H9 (cell line): Measurements from ENCODE around the gene INTS4. TPM values are rescaled to one million over a fixed set of nuclear protein-coding genes. Genes with fewer than 3 reads are reported as not detected.

ENCODE experiments used
- DNase-seq: peaks from one replicate; pipeline ENCODE4 v3.0.0-alpha.2; 2017
- H2AFZ ChIP-seq: one replicate; pipeline ENCODE4 v1.6.1; 2013; ENCODE audit warnings: mild to moderate bottlenecking, low read length, control low read depth, moderate library complexity
- H2AK5ac ChIP-seq: 2 replicates; pipeline ENCODE4 v1.6.1; 2013; ENCODE audit warnings: low read length, control low read depth, mixed read lengths; ENCODE audit not compliant: insufficient read length
- H2BK120ac ChIP-seq: one replicate; pipeline ENCODE4 v1.6.1; 2013; ENCODE audit warnings: low read depth, mild to moderate bottlenecking, low read length, control low read depth, inconsistent platforms; ENCODE audit not compliant: poor library complexity, severe bottlenecking
- H2BK12ac ChIP-seq: 2 replicates; pipeline ENCODE4 v1.6.1; 2013; ENCODE audit warnings: low read length, control low read depth, mixed read lengths, low read depth; ENCODE audit not compliant: insufficient read length
- H2BK15ac ChIP-seq: 2 replicates; pipeline ENCODE4 v1.6.1; 2013; ENCODE audit warnings: low read depth, low read length, control low read depth
- H2BK20ac ChIP-seq: one replicate; pipeline ENCODE4 v1.6.1; 2013; ENCODE audit warnings: low read depth, mild to moderate bottlenecking, low read length, control low read depth, inconsistent platforms; ENCODE audit not compliant: poor library complexity, severe bottlenecking
- H2BK5ac ChIP-seq: 2 replicates; pipeline ENCODE4 v1.6.1; 2013; ENCODE audit warnings: low read length, control low read depth, mixed read lengths; ENCODE audit not compliant: insufficient read length
- H3K14ac ChIP-seq: 2 replicates; pipeline ENCODE4 v1.6.1; 2013; ENCODE audit warnings: low read length, control low read depth; ENCODE audit not compliant: insufficient read depth
- H3K18ac ChIP-seq: 2 replicates; pipeline ENCODE4 v1.6.1; 2013; ENCODE audit warnings: low read depth, mild to moderate bottlenecking, mixed read lengths, low read length, control low read depth; ENCODE audit not compliant: insufficient read length
- H3K23ac ChIP-seq: 2 replicates; pipeline ENCODE4 v1.6.1; 2013; ENCODE audit warnings: low read length, control low read depth, mixed read lengths, low read depth; ENCODE audit not compliant: insufficient read length
- H3K23me2 ChIP-seq: 2 replicates; pipeline ENCODE4 v1.6.1; 2013; ENCODE audit warnings: low read depth, mild to moderate bottlenecking, mixed read lengths, low read length, control low read depth; ENCODE audit not compliant: insufficient read length, poor library complexity, severe bottlenecking
- H3K27ac ChIP-seq: 2 replicates; pipeline ENCODE4 v1.5.1; 2013; ENCODE audit warnings: low read length, control low read depth, mixed read lengths, low read depth; ENCODE audit not compliant: insufficient read length
- H3K27me3 ChIP-seq: 2 replicates; pipeline ENCODE4 v1.6.1; 2013; ENCODE audit warnings: low read length, control low read depth, inconsistent platforms; ENCODE audit not compliant: insufficient read depth
- H3K4ac ChIP-seq: 2 replicates; pipeline ENCODE4 v1.6.1; 2013; ENCODE audit warnings: low read depth, mild to moderate bottlenecking, control low read depth, inconsistent platforms, low read length, moderate library complexity
- H3K4me1 ChIP-seq: 2 replicates; pipeline ENCODE4 v1.6.1; 2013; ENCODE audit warnings: low read length, control low read depth, inconsistent platforms; ENCODE audit not compliant: insufficient read depth
- H3K4me2 ChIP-seq: 2 replicates; pipeline ENCODE4 v1.6.1; 2013; ENCODE audit warnings: low read length, control low read depth, mixed read lengths; ENCODE audit not compliant: insufficient read length, insufficient read depth
- H3K56ac ChIP-seq: 2 replicates; pipeline ENCODE4 v1.6.1; 2013; ENCODE audit warnings: low read depth, mild to moderate bottlenecking, mixed read lengths, low read length, control low read depth; ENCODE audit not compliant: insufficient read length
- H3K79me1 ChIP-seq: 2 replicates; pipeline ENCODE4 v1.6.1; 2013; ENCODE audit warnings: low read depth, mild to moderate bottlenecking, moderate library complexity, low read length, control low read depth, inconsistent platforms; ENCODE audit not compliant: insufficient read depth, poor library complexity, severe bottlenecking
- H3K79me2 ChIP-seq: 2 replicates; pipeline ENCODE4 v1.6.1; 2013; ENCODE audit warnings: low read length, control low read depth, inconsistent platforms; ENCODE audit not compliant: insufficient read depth
- H3K9ac ChIP-seq: 2 replicates; pipeline ENCODE4 v1.6.1; 2013; ENCODE audit warnings: low read length, control low read depth, mixed read lengths; ENCODE audit not compliant: insufficient read length; ENCODE audit errors: extremely low read depth
- H3K9me3 ChIP-seq: one replicate; pipeline ENCODE4 v1.6.1; 2013; ENCODE audit warnings: low read depth, low read length, inconsistent platforms; ENCODE audit not compliant: control insufficient read depth
- H3T11ph ChIP-seq: one replicate; pipeline ENCODE4 v1.6.1; 2013; ENCODE audit warnings: mild to moderate bottlenecking, low read length, control low read depth, inconsistent platforms
- H4K20me1 ChIP-seq: one replicate; pipeline ENCODE4 v1.6.1; 2013; ENCODE audit not compliant: control insufficient read depth, insufficient read length, insufficient read depth
- H4K5ac ChIP-seq: 2 replicates; pipeline ENCODE4 v1.6.1; 2013; ENCODE audit warnings: low read depth, mild to moderate bottlenecking, mixed read lengths, low read length, control low read depth; ENCODE audit not compliant: insufficient read length
- H4K8ac ChIP-seq: replicated peaks from 2 replicates; pipeline ENCODE4 v1.6.1; 2013; ENCODE audit warnings: low read length, control low read depth, mixed read lengths, low read depth; ENCODE audit not compliant: insufficient read length
- H4K91ac ChIP-seq: 2 replicates; pipeline ENCODE4 v1.6.1; 2013; ENCODE audit warnings: low read depth, mild to moderate bottlenecking, moderate library complexity, mixed read lengths, low read length, control low read depth; ENCODE audit not compliant: insufficient read length
- H3K27ac Mint-ChIP-seq, 3 experiments: 2 replicates in 2 of 3; 3 replicates in 1 of 3; pipeline ENCODE4 v1.8.0; 2020 to 2021; ENCODE audit warnings: mixed read lengths in 3 of 3, mild to moderate bottlenecking in 1 of 3, moderate library complexity in 1 of 3
- H3K27me3 Mint-ChIP-seq: 2 replicates; pipeline ENCODE4 v1.8.0; 2021; ENCODE audit warnings: low read depth, mild to moderate bottlenecking, moderate library complexity, mixed read lengths
- H3K36me3 Mint-ChIP-seq, 3 experiments: 2 replicates in 2 of 3; 3 replicates in 1 of 3; pipeline ENCODE4 v1.8.0; 2020 to 2021; ENCODE audit warnings: low read depth in 3 of 3, mixed read lengths in 3 of 3; ENCODE audit not compliant: insufficient read depth in 1 of 3
- H3K4me1 Mint-ChIP-seq, 2 experiments: 2 replicates each; pipeline ENCODE4 v1.8.0; 2020; ENCODE audit warnings: mixed read lengths in 2 of 2
- H3K4me3 Mint-ChIP-seq, 2 experiments: 2 replicates in 1 of 2; 3 replicates in 1 of 2; pipeline ENCODE4 v1.8.0; 2020 to 2021; ENCODE audit warnings: mild to moderate bottlenecking in 2 of 2, mixed read lengths in 2 of 2, moderate library complexity in 1 of 2
- H3K9me3 Mint-ChIP-seq, 2 experiments: 2 replicates in 1 of 2; 3 replicates in 1 of 2; pipeline ENCODE4 v1.8.0; 2020; ENCODE audit warnings: mild to moderate bottlenecking in 2 of 2, mixed read lengths in 2 of 2, moderate library complexity in 1 of 2
- WGBS: extraction: QIAGEN DNeasy Blood & Tissue Kit; methylation state at CpG from one replicate; pipeline ENCODE4 v1.1.7; 2013; ENCODE audit warnings: missing lambda C conversion rate, low lambda C conversion rate, mixed read lengths; ENCODE audit not compliant: insufficient read length; ENCODE audit errors: extremely low coverage; 5-methylcytosine and 5-hydroxymethylcytosine counted together
- total RNA-seq: library from RNA; stranded (reverse); gene quantifications from 2 replicates; pipeline ENCODE4 v1.2.1, GENCODE V29; 2021
- TF ChIP-seq, protein P1 (sequence below): fragments of 200-600 bp; sonication (generic); conservative IDR thresholded peaks from 3 replicates; pipeline ENCODE4 v1.8.0; 2021; ENCODE audit warnings: antibody characterized with exemption, mild to moderate bottlenecking

INTS4 gene
- total RNA-seq, 1 experiment from 2014 or later, result 38.6 TPM

DNA sequence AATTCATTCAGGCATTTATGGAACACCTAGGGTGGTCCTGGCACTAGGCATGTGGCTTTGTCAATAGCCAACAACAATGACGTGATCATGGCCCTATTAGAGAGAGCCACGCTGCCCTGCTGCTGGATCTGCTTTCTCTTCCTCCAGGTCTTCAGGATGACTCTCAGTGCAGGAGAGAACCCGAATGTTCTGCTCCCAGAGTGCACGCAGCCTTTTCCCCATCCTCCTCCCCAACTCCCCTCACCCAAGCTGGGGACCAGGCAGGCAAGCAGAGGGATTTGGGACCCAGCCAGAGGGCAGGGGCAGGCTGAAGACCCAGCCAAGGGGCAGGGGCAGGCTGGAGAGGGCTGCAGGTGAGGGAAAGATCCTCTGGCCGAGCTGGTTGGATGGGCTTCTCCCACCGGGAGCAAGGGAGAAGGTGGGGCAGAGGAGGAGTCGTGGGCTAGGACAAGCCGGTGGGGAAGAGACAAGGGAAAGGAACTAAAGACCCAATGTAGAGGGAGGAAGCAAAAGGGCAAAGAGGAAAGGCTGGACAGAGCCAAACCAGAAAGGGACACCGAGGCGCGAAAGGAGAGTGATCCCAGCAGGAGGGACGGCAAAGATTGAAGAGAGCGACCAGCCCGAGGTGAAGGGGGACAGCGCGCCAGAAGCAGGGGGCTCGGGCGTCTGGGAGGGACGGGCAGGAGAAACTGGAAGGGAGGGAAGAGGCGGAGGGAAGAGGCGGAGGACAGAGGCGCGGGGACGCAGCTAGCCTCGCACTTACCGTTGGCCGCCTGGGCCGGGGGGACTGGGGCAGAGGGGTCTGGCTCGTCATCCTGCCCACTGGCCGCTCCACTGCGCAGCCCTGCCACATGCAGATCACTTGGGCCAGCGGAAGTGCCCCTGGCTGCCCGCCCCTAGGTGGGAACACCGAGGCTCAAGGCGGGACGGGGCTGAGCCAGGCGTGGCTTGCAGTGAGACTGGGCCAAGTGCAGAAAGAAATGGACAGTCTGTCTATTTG is 28.2 kb upstream of the INTS4 start, which contains the start of gene KCTD14:
Gene KCTD14 (minus strand): TSS at position 880 of the 1,000 bp plus-strand sequence. CDS start 27 bp downstream, at position 853.
- Histone ChIP-seq H2BK15ac (no peak within 1 kb of the TSS), H4K5ac (peak within 1 kb of the TSS; percentile 68), H4K91ac (peak within 1 kb of the TSS; percentile 35), H3K14ac (peak within 1 kb of the TSS; percentile 96), H3K4me1 (peaks cover 3% of the 10 kb centered on the region; the same call in 1 of the 2 replicates), H3K23me2 (peaks cover 10% of the 10 kb centered on the region), H3K4me2 (peak within 1 kb of the TSS; percentile 76), H3K9ac (peak within 1 kb of the TSS; percentile 46), H3K18ac (peak within 1 kb of the TSS; percentile 89), H3K79me1 (no peaks in the 10 kb centered on the region), H2BK120ac (no peak within 1 kb of the TSS), H4K8ac (no peak within 1 kb of the TSS), H4K20me1 (no peaks in the 10 kb centered on the region), H3K23ac (no peak within 1 kb of the TSS), H2AK5ac (no peak within 1 kb of the TSS), H2AFZ (no peak within 1 kb of the TSS), H3K27ac (no peak within 1 kb of the TSS), H3T11ph (no peak within 1 kb of the TSS), H3K79me2 (no peaks in the 10 kb centered on the region), H2BK5ac (no peak within 1 kb of the TSS), H3K9me3 (no peaks in the 10 kb centered on the region), H3K27me3 (no peaks in the 10 kb centered on the region), H2BK12ac (peak within 1 kb of the TSS; percentile 24), H3K4ac (no peak within 1 kb of the TSS), H2BK20ac (no peak within 1 kb of the TSS), H3K56ac (peak within 1 kb of the TSS; percentile 10)
- Mint-ChIP-seq H3K36me3 (peaks cover 0 to 4% (median 0%) of the 10 kb centered on the region in 3 experiments; a peak in 2 of 7 replicates), H3K4me1 (peaks cover 26 to 27% of the 10 kb centered on the region in 2 experiments), H3K9me3 (peaks cover 0 to 1% of the 10 kb centered on the region in 2 experiments; a peak in 1 of 5 replicates), H3K4me3 (peak within 1 kb of the TSS; percentile 87), H3K27me3 (no peaks in the 10 kb centered on the region), H3K27ac (peak within 1 kb of the TSS; percentile 86 to 93 (median 90))
- DNase-seq, result peak; percentile 86
- WGBS, result no CpG with 5 or more reads among the region's 37 CpGs
- TF ChIP-seq, protein P1, sequence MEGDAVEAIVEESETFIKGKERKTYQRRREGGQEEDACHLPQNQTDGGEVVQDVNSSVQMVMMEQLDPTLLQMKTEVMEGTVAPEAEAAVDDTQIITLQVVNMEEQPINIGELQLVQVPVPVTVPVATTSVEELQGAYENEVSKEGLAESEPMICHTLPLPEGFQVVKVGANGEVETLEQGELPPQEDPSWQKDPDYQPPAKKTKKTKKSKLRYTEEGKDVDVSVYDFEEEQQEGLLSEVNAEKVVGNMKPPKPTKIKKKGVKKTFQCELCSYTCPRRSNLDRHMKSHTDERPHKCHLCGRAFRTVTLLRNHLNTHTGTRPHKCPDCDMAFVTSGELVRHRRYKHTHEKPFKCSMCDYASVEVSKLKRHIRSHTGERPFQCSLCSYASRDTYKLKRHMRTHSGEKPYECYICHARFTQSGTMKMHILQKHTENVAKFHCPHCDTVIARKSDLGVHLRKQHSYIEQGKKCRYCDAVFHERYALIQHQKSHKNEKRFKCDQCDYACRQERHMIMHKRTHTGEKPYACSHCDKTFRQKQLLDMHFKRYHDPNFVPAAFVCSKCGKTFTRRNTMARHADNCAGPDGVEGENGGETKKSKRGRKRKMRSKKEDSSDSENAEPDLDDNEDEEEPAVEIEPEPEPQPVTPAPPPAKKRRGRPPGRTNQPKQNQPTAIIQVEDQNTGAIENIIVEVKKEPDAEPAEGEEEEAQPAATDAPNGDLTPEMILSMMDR, result no peak
